NCI-H2171 (cell line): ENCODE results near the gene MAGI1.

Experiments used
- DNase-seq: peaks from one replicate; lab custom pipeline; 2025; lab: John Stamatoyannopoulos, UW

The MAGI1 gene

GRCh38 chr3:65665915-65666314, 372.8 kb downstream of the MAGI1 start:
- no peak for DNase-seq

DNA sequence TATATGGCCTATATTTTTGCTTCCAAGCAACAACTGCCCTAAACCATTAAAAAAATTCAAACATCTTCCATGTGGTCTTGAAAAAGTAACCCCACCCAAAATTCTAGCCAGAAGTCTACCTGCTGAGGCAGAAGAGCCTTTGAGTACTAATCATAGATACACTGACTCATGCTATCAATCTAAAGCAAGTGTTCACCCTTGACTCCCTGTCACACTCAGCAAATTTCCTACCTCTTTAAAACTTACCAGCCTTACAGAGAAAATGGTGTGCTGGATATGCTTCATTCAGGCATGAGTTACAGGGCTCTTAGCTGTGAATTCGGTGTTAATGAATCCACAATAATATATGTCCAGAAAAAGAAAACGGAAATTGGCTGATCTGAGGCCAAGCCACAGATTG, 373.8 kb downstream of the MAGI1 start:
- no peak for DNase-seq

DNA sequence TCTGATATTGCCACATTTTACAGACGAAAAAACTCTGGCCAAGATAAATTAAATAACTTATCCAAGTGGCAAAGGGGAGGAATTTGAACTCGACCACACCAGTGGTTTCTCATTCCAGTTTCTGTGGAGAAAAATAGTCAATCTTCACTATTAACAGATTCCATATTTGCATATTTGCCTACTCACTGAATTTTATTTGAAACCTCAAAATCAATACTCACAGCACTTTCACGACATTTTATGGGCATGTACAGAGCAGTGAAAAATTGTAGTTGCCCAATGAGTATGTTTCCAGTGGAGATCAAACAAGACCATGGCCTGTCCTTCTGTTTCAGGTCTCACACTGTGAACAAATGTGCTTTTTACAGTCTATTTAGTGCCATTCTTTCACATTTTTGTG, 374.3 kb downstream of the MAGI1 start:
- DNase-seq, result no peak

DNA sequence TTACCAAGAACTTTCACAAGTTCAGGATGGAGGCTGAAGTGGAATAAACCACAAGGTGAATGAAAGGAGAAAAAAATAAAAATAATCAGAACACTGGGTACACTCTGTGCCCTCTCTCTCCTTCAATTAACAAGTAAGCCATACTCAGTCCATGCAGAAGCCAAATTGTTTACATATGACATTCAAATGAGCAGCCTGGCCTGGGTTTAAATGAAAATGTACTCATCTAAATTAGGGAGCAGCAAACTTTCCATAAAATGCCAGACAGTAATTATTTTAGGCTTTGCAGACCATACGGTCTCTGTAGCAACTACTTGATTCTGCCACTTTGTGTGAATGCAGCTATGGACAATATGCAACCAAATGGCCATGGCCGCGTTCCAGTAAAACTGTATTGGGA, 376.6 kb downstream of the MAGI1 start:
- no peak for DNase-seq

DNA sequence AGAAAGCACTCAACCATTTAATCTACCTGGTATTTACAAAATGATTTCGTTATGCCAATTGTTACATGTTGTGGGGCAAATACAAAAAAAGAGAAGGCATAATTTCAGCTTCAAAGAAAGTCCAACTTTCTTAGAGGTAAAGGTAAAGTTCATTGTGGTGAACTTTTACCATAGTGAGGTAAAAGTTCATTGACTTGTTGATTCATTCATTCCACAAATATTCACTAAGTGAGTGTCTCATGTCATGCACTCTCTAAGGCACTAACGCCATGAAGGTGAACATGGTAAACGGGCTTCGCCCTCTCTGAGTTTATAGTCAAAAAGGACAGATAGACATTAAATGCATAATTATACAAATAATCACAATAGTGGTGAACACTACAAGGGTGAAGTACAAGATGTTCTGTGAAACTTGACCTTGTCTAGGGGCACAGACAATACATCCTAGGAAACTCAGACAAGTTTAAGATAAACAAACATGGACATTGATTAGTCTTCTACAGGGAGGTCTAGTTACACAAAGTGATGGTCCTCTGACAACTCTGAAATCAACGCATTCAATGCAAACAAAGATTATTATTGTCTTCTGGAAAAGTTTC, 378.6 kb downstream of the MAGI1 start:
- no peak for DNase-seq

DNA sequence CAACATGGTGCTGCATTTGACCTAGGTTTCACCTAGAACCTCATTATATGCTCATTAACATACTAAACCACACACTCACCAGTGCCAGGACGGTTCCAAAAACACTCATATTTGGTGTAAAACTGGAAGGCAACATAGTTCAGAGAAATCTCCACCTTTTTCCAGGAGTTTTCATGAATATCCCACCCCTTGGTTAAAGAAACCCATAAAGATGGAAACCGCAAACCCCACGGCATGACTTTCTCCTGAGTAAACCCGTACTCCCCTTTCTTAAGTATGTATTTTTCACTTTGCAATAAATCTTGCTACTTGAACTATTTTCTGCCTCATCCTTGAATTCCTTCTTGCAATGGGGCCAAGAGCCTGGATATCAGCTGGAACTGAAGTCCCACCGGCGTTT, 379.3 kb downstream of the MAGI1 start:
- no peak for DNase-seq

DNA sequence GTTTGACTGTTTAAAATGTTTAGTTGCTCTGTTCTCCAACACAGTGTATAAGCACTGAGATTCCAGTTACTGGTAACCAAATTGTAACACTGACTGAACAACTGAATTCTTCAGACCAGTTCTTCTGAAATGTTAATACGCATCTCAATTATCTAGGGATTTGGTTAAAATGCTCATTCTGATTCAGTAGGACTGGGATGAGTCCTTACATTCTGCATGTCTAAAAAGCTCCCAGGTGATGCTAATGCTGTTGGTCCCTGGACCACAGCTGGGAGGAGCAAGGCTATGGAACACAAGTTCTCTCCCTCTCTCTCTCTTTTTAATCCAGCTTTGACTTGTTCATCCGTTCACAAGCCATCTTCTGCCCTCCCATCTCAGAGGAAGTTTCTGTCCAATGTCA, 380.3 kb downstream of the MAGI1 start:
- DNase-seq, result no peak

DNA sequence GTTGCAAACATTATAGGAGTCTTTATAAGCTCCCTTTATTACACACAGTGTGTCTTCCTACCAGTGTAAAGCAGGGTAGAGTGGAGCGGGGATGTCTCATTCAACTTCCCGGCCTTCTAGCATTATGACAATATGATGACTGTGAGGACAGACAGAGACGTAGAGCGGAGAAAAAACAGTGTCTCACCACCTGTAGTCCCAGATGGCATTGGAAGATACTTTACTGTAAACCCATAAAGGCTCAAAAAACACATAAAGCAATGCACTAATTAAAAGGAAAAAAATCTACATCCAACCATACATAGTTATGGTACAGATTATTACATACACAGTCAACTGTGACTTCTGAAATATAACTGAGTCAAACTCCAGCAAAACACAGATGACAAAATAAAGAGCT, 383.7 kb downstream of the MAGI1 start:
- DNase-seq, result peak; percentile 22

DNA sequence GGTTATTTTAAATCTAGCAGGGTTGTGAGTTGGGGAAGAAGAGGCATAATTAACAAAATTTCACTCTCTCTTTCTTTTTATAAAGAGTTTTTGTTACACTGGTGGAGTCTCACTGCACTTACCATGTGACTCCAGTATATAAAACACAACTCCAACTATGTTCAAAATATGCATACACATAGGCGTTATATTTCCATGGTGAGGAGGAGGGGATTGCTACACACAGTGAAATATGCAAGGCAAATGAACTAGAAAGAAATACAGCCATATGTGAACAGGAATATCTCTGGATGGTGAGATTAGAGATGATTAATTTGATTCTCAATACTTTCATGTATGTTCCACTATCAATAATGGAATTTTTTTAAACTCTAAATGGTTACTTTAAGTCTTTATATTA, 385.0 kb downstream of the MAGI1 start:
- DNase-seq, result no peak

DNA sequence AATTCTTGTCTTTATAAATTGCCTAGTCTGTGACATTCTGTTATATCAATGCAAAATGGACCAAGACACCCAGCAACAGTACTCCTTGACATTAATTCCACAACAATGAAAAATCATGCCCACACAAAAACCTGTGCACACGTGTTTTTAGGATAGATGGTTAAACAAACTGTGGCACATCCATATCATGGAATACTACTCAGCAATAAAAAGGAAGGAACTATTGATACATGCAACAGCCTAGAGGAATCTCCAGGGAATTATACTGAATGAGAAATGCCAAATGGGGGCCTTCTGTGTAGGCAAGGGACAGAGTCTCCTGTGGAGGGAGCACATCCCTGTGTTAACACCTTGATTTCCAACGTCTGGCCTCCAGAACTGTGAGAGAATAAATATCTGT, 388.5 kb downstream of the MAGI1 start:
- no peak for DNase-seq

GRCh38 chr3:65647369-65647768, 391.3 kb downstream of the MAGI1 start:
- no peak for DNase-seq

DNA sequence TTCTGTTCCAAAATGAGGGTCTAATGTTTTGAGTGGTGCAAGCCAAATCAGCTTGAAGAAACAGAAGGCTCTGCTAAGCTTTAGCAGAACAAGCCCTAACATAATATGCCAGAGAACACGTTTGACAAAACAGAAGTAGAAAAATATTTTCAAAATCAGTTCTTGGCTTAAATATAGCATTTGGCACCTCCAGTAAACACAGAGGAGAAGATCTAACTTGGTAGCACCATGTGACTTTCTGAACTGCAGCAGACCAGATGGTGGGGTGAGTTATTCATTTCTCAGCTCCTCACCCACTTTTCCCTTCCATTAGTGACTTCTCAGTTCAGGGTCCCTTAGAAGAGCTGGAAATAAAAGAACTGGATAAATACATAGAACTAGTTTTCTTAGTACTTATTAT, 395.8 kb downstream of the MAGI1 start:
- DNase-seq, result no peak

GRCh38 chr3:65641777-65642176, 396.9 kb downstream of the MAGI1 start:
- no peak for DNase-seq

DNA sequence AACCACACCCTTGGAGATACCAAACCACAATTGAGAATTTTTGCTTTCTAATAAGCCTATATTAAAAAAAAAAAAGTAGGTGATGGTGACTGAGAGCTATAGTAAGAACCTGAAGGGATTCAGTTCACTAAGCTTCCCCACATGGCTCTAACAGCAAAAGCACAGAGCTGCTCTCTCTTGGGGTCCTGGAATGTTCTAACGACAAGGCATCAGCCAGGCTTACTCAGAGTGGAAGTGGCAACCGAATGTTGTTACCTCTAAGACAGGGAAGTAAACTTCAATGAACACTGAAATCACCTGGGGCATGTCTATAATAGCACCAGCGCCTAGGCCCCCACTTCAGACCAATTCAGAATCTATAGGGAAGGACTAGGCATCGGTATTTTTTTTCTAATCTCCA, 397.7 kb downstream of the MAGI1 start:
- no peak for DNase-seq

DNA sequence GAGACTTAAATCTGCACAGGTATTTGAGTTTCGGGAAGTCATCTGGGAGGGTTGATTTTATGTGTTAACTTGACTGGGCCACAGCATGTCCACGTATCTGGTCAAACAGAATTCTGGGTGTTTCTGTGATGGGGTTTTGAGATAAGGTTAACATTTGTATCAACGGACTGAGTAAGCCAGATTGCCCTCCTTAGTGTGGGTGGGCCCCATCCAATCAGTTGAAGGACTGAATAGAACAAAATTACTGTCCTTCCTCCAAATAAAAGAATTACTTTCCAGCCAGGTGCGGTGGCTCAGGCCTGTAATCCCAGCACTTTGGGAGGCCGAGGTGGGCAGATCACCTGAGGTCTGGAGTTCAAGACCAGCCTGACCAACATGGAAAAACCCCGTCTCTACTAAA, 399.3 kb downstream of the MAGI1 start:
- no peak for DNase-seq

DNA sequence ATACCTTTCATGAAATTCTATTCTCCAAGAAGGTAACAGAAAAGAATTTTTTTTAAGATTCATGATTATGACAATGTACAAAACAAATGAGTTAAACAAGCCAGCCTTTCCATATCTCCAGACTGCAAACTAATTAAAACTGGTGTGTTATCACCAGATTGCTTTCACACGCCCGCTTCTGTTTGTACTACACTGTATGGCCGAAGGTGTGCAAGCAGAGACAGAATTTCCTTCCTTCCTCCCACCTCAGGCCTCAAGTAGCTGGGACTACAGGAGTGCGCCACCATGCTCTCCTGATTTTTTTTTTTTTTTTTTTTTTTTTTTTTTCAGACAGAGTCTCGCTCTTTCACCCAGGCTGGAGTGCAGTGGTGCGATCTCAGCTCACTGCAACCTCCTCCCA, 400.4 kb downstream of the MAGI1 start:
- DNase-seq, result no peak

DNA sequence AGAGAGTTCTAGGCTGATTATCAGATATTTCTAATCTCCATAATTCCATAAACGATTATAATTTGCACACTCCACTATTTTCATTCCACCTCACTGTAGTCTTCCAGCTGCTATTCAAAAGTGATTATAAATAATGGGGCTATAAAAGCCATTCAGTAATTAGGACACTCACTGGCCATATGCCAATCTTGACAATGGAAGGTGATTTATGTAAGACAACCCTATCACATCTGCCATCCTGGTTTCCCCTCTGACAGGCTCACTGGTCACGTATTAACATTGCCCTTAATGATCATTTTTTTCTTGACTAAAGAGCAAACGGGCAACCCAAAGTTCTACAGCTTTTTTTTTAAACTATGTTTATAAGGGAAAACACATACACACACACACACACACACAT, 402.4 kb downstream of the MAGI1 start:
- DNase-seq, result peak; percentile 66

- no peak for DNase-seq
These were observed 403.1 kb downstream of the MAGI1 start for GRCh38 chr3:65635657-65636056.

DNA sequence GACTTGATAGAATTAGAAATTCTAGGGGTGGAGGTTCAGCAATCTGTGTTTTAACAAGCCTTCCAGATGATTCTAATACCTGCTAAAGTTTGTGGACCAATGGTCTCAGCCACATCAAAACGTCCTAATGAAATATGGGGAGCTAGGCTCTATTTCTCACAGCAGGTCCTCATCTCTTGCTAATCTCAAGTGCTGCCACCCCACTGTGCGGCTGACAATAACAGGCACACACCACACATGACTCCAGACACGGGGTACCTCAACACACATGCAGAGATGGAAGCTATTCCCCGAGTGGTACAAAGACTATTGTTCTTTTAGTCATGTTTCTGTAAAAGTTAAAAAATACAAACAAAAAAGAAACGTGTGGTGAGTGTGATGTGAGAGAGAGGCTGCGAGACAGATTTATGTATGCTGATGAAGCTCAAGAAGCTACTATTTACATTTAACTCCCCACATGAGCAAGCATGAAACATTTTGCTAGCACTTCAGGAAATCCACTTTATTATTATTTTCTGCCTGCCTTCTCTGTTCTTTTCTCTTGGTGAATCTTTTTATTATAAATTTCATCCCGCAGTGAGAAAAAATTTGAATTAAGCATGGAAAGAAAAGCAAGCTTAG, 405.6 kb downstream of the MAGI1 start:
- no peak for DNase-seq

DNA sequence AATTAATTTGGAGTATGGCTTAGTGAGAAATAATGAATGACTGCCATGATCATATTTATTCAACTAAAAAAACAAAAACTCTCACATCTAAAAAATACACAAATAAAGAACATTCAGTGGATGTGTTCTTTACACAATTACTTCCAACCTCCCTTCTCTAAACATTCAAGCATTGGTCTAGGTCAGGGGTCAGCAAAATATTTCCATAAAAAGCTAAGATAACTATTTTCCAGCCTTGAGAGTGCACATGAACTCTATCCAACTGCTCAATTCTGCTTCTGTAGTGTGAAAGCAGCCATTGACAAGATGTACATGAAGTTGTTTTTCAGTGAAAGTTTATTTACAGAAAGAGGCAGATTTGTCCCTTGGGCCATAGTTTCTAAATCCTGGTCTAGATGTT, 406.3 kb downstream of the MAGI1 start:
- no peak for DNase-seq

GRCh38 chr3:65628978-65629377, 409.7 kb downstream of the MAGI1 start:
- no peak for DNase-seq

DNA sequence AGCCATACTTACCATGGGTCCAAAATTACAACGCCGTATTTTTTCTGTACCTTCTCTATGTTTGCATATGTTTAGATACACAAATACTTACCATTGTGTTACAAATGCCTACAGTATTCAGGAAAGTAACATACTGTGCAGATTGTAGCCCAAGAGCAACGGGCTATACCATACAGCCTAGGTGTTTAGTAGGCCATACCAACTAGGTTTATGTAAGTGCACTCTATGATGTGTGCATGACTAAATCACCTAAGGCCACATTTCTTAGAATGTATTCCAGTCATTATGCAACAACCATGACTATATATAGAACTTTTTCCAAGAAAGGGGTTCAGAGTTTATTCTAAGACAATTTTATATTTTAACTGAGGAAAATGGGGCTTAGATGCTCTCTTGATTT, 411.7 kb downstream of the MAGI1 start:
- no peak for DNase-seq

- DNase-seq, result no peak
These were observed 413.4 kb downstream of the MAGI1 start for GRCh38 chr3:65625305-65625704.

DNA sequence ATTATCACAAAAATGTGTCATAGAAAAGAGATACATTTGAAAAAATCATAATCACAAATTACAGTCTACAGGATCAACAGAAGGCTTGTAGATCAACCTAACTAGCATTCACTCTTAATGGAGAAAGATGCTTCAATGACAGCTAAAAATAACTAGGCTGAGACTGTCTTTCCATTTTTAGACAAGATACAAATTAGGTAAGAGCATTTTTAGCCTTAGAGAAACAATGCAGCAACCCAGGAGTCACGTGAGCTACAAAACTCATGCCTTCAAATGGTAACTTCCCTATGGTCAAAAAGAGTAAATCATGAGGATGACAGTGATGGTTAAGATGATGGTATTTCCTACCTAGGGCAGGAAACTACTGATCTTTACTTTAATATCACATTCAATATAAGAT, 415.4 kb downstream of the MAGI1 start:
- DNase-seq, result no peak
